ENCODE results near the gene EEF1A1. TPM values are rescaled to one million over a fixed set of nuclear protein-coding genes. Genes with fewer than 3 reads are reported as not detected.
"Not testable (repeated sequence)": the region's sequence is repeated elsewhere in the genome, so short reads cannot be mapped to it uniquely, and the experiment has no call there.

The EEF1A1 gene
- total RNA-seq, 1 donor = 24,083 TPM

DNA sequence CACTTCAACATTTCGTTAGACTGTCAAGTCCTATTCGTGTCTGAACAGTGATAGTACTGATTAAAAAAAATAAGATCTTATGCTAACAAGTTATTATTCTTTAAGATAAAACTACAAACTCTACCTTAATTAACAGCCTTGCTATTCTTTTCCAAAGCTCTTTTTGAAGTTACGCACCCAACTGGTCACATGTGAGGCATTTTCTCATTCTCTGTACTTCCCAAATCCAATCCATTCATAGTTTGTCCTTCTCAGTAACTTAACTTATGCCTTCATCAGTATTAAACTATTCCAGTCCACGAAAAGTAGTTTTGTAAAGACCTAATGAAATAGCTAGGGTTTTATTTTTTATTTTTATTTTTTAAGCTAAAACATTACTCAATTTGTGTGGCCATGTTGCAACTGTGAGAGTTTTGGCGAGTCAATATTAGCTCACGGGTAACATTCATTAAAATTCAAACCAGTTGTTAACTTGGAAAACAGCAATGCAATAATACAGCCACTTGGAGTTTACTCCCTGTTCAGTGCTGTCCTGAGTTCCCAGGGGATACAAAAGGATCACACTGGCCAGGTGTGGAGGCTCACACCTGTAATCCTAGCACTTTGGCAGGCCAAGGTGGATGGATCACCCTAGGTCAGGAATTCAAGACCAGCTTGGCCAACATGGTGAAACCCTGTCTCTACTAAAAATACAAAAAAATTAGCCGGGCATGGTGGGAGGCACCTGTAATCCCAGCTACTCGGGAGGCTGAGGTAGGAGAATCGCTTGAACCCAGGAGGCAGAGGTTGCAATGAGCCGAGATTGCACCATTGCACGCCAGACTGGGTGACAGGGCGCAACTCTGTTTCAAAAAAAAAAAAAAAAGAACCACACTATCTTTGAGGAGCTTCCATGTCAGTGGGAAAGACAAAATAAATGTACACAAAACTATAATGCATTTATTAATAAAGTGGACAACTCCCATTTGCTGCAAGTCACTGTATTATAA lies 27.9 kb upstream of the EEF1A1 start:
- Histone ChIP-seq H3K9me3 (ENCODE audit: low read depth, low read length) (no peaks in the 10 kb centered on the region), H3K27me3 (ENCODE audit: insufficient read depth, low read length) (no peaks in the 10 kb centered on the region), H3K4me3 (ENCODE audit: low read length) (no peak overlapping the region)

DNA sequence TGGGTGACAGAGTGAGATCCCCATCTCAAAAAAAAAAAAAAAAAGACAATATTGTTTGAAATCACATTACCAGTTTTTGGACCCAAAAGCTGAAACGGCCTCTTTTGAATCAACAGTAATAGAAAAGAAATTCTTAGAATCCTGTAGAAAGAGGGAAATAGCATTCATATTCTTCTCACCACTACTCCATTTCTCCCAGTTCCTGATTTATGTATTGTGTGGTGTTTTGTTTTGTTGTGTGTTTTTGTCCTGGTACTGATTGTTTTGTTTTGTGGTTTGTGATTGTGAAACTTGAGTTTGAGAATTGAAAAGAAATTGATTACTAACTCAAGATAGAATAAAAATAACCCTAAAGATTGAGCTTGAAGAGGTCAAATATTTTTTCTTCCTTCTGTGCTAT lies 26.2 kb upstream of the EEF1A1 start:
- no peaks in the 10 kb centered on the region for H3K4me1 ChIP-seq (ENCODE audit: insufficient read depth, low read length)
- no peaks in the 10 kb centered on the region for H3K27me3 ChIP-seq (ENCODE audit: insufficient read depth, low read length)
- no peaks in the 10 kb centered on the region for H3K9me3 ChIP-seq (ENCODE audit: low read depth, low read length)
- no peak overlapping the region for H3K4me3 ChIP-seq (ENCODE audit: low read length)

More for the DNA sequence above, 27.9 kb upstream of the EEF1A1 start:
- H3K4me1 ChIP-seq (ENCODE audit: insufficient read depth, low read length) = no peaks in the 10 kb centered on the region

DNA sequence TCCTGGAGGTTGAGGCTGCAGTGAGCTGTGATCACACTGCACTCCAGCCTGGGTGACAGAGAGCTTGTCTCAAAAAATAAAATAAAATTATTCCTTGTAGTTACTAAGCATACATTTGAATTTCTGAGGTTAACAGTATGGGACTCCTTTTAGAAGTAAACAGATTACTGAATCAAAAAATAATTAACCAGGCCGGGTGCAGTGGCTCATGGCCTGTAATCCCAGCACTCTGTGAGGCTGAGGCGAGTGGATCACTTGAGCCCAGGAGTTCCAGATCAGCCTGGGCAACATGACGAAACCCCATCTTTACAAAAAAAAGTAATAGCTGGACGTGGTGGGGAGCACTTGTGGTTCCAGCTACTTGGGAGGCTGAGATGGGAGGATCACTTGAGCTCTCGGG lies 22.1 kb upstream of the EEF1A1 start:
- Histone ChIP-seq H3K27me3 (ENCODE audit: insufficient read depth, low read length) (no peaks in the 10 kb centered on the region), H3K4me1 (ENCODE audit: insufficient read depth, low read length) (no peaks in the 10 kb centered on the region), H3K4me3 (ENCODE audit: low read length) (no peak overlapping the region), H3K9me3 (ENCODE audit: low read depth, low read length) (no peaks in the 10 kb centered on the region)

DNA sequence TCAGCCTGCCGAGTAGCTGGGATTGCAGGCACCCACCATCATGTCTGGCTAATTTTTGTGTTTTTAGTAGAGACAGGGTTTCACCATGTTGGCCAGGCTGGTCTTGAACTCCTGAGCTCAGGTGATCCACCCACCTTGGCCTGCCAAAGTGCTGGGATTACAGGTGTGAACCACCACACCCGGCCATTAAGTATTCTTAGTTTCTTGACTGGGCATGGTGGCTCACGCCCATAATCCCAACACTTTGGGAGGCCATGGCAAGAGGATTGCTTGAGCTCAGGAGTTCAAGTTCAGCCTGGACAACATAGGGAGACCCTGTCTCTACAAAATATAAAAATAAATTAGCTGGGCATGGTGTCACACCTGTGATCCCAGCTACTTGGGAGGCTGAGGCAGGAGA lies 21.6 kb upstream of the EEF1A1 start:
- H3K9me3 ChIP-seq (ENCODE audit: low read depth, low read length); H3K4me3 ChIP-seq (ENCODE audit: low read length); H3K4me1 ChIP-seq (ENCODE audit: insufficient read depth, low read length); H3K27me3 ChIP-seq (ENCODE audit: insufficient read depth, low read length): not testable (repeated sequence)

DNA sequence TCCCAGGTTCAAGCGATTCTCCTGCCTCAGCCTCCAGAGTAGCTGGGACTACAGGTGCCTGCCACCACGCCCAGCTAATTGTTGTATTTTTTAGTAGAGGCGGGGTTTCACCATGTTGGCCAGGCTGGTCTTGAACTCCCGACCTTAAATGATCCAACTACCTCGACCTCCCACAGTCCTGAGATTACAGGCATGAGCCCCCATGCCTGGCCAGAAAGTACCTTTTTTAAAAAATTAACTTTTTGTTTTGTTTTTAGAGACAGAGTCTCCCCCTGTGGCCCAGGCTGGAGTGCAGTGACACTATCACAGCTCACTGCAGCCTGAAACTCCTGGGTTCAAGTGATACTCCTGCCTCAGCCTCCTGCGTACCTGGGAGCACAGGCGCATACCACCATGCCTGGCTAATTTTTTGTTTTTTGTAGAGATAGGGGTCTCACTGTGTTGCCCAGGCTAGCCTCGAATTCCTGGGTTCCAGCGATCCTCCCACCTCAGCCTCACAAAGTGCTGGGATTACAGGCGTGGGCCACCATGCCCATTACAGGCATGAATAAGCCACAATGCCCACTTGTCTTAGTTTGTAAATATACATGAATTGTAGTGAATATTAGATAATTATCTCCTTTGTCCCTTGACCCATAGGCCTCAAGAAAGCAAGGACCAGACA lies 17.4 kb upstream of the EEF1A1 start:
- Histone ChIP-seq H3K4me1 (ENCODE audit: insufficient read depth, low read length) (peaks cover 3% of the 10 kb centered on the region), H3K27me3 (ENCODE audit: insufficient read depth, low read length) (no peaks in the 10 kb centered on the region), H3K9me3 (ENCODE audit: low read depth, low read length) (no peaks in the 10 kb centered on the region), H3K4me3 (ENCODE audit: low read length) (no peak overlapping the region)

DNA sequence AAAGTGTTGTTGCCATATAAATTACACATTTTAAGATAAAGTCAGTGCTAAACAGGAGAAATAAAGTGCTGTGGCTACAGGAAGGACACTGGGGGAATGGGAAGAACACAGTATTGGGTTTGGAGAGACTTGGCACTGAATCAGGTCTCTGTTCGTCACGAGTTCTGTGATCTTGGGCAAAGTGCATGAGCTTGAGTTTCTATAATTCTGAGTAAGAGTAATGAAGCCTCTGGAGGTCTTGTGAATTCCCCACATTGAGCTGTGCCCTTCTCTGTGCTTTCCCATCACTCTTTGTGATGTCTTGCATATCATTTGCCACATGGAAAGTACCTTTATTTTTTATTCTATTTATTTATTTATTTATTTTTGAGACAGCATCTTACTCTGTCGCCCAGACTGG lies 16.8 kb upstream of the EEF1A1 start:
- H3K4me3 ChIP-seq (ENCODE audit: low read length) = no peak overlapping the region
- no peaks in the 10 kb centered on the region for H3K9me3 ChIP-seq (ENCODE audit: low read depth, low read length)
- no peaks in the 10 kb centered on the region for H3K27me3 ChIP-seq (ENCODE audit: insufficient read depth, low read length)
- peaks cover 3% of the 10 kb centered on the region for H3K4me1 ChIP-seq (ENCODE audit: insufficient read depth, low read length)

DNA sequence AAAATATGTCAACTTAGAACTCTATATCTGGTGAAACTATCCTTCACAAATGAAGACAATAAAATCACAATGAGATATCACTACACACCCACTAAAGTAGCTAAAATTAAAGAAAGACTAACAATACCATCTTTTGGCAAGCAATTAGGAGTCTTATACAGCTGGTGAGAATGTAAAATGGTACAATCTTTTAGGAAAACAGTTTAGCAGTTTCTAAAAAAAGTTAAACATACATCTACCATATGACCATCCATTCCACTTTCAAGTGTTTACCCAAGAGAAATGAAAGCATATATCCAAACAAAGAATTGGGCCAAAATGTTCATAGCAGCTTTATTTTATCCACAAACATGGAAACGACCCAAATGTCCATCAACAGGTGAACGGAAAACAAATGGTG lies 13.8 kb upstream of the EEF1A1 start:
- Histone ChIP-seq H3K9me3 (ENCODE audit: low read depth, low read length) (no peaks in the 10 kb centered on the region), H3K4me3 (ENCODE audit: low read length) (no peak overlapping the region), H3K27me3 (ENCODE audit: insufficient read depth, low read length) (no peaks in the 10 kb centered on the region), H3K4me1 (ENCODE audit: insufficient read depth, low read length) (peaks cover 3% of the 10 kb centered on the region)

DNA sequence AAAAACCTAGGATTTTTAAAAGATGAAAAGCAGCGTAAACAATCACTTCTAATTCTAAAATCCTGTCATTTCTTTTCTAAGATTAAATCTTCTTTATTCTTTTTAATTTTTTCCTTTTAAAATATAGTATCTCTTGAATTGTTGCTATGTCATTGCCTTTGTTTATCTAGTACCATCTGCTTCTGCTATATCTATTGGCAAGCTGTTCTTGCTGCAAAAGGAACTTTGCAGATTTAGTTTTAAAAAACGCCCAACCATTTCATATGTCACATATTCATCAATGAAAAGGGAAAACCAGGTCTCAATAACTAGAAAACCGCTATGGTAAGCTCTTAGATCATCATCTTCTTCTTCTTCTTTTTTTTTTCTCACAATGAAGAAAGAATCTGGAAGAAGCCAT lies 11.5 kb upstream of the EEF1A1 start:
- no peak overlapping the region for H3K4me3 ChIP-seq (ENCODE audit: low read length)
- peaks cover 3% of the 10 kb centered on the region for H3K4me1 ChIP-seq (ENCODE audit: insufficient read depth, low read length)
- no peaks in the 10 kb centered on the region for H3K9me3 ChIP-seq (ENCODE audit: low read depth, low read length)
- no peaks in the 10 kb centered on the region for H3K27me3 ChIP-seq (ENCODE audit: insufficient read depth, low read length)

DNA sequence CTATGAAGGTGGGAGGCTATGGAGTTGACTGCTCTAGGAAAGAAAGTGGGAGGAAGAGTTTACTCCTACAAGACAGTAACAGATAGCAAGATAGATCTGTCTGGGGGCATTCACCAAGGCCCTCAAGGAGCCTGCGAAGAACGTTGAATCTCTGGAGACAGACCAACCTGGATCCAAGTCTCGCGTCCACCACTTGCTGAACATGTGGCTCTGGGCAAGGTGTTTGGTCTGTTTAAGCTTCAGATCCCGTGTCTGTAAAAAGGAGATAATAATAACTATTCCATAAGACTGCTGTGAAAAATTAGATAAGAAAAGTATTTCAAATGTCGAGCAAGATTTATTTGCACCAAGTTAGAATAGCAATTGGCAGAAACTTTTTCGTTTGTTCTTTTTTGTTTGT lies 8.1 kb upstream of the EEF1A1 start:
- H3K4me1 ChIP-seq (ENCODE audit: insufficient read depth, low read length) = peaks cover under 1% of the 10 kb centered on the region
- H3K9me3 ChIP-seq (ENCODE audit: low read depth, low read length) = no peaks in the 10 kb centered on the region
- H3K27me3 ChIP-seq (ENCODE audit: insufficient read depth, low read length) = no peaks in the 10 kb centered on the region
- no peak overlapping the region for H3K4me3 ChIP-seq (ENCODE audit: low read length)

DNA sequence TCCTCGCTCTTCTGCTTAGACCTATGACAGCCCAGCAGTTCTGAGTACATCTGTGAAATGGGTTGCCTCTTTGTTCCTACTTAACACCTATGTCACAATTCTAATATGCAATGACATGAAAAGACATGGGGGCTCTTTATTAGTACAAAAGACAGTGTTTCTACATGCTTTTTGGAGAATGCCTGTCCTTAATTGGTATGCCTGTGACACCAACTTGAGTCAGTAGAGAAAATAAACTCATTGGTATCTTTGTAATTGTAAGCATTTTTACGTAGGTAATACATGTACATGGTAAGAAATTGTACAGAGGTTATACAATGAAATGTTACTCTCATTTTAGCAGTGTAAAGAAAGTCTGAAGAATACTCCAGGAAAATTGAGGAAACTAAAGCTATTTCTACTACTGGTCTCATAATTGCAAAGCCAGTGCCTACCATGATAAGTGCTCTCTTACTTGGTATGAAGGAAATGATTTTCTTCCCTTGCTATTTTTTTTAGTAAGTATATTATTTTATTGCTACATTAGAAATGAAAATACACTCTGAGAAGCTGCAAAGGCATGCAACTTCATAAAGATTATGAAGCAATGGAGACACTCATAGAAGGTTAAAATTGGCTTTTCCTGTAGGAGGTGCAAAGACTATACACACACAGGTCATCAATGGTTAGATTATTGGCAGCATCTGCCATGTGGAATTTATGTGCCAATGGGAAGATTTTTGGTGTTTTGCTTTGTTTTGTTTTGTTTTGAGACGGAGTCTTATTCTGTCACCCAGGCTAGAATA lies 4.9 kb upstream of the EEF1A1 start:
- Histone ChIP-seq H3K4me3 (ENCODE audit: low read length) (no peak overlapping the region), H3K4me1 (ENCODE audit: insufficient read depth, low read length) (peaks cover 15% of the 10 kb centered on the region), H3K27me3 (ENCODE audit: insufficient read depth, low read length) (no peaks in the 10 kb centered on the region), H3K9me3 (ENCODE audit: low read depth, low read length) (no peaks in the 10 kb centered on the region)

DNA sequence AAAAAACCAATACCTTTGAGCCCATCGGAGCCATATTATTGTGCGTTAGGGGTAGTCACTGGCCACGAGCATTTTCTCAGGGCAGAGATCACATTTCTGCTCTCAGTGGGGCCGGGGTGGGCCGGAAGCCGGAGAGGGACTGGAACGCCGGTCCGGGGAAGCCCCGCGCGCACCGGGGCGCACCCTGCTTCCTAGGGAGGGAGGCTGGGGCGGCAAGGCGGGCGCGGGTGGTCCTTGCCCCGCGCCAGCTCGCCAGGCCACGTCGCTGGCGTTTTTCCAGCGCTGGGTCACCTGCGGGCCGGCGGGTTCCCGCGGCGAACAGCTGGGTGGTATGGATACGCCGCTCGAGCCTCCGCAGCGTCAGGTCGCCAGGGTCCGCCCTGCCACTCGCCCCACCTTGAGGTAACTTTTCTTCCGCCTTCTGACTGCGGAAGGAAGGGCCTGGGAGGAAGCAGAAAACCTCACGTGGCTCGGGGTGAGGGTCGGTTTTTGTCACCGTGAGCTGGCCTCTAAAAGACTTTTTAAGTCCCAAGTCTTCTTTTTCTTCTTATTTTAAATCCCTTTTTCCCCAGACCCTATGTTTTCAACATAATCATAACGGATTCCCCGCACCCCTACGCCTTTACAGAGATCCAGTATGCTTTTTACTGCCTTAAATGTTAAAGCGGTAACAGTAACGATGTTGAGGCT lies 2.7 kb upstream of the EEF1A1 start:
- H3K4me3 ChIP-seq (ENCODE audit: low read length) = peak overlapping the region; percentile 66
- H3K4me1 ChIP-seq (ENCODE audit: insufficient read depth, low read length) = peaks cover 31% of the 10 kb centered on the region
- H3K9me3 ChIP-seq (ENCODE audit: low read depth, low read length) = no peaks in the 10 kb centered on the region
- H3K27me3 ChIP-seq (ENCODE audit: insufficient read depth, low read length) = no peaks in the 10 kb centered on the region

DNA sequence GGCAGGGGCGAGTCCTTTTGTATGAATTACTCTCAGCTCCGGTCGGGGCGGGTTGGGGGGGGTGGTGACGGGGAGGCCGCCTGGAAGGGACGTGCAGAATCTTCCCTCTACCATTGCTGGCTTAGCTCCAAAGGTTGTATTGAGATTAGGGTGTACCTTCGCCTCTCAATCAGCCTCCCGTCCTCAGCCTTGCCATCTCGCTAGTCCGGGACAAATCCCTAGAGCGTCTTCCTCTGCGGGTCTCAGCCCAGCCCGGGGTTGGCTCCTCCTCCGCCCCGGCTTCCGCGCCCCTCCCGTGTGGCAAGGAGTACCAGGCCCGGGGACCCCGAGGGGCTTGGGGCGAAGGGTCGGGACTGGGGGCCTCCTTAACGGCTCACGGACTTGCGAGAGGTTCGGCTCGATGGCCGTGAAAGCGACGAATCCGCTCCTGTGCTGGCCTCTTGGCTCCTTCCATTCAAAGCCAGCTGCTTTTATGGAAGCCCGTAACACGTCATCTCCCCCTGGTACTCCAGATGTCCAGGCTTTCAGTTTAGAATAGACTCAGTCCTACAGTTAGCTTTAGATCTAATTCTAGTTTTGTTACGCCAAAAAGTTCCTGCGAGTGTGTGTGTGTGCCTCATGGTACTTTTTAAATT lies 636 bp upstream of the EEF1A1 start:
- peaks cover 49% of the 10 kb centered on the region for H3K4me1 ChIP-seq (ENCODE audit: insufficient read depth, low read length)
- no peaks in the 10 kb centered on the region for H3K9me3 ChIP-seq (ENCODE audit: low read depth, low read length)
- no peaks in the 10 kb centered on the region for H3K27me3 ChIP-seq (ENCODE audit: insufficient read depth, low read length)
- peak overlapping the region; percentile 100 for H3K4me3 ChIP-seq (ENCODE audit: low read length)

DNA sequence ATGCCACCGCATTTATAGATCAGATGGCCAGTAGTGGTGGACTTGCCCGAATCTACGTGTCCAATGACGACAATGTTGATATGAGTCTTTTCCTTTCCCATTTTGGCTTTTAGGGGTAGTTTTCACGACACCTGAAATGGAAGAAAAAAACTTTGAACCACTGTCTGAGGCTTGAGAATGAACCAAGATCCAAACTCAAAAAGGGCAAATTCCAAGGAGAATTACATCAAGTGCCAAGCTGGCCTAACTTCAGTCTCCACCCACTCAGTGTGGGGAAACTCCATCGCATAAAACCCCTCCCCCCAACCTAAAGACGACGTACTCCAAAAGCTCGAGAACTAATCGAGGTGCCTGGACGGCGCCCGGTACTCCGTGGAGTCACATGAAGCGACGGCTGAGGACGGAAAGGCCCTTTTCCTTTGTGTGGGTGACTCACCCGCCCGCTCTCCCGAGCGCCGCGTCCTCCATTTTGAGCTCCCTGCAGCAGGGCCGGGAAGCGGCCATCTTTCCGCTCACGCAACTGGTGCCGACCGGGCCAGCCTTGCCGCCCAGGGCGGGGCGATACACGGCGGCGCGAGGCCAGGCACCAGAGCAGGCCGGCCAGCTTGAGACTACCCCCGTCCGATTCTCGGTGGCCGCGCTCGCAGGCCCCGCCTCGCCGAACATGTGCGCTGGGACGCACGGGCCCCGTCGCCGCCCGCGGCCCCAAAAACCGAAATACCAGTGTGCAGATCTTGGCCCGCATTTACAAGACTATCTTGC lies 725 bp downstream of the EEF1A1 start:
- H3K9me3 ChIP-seq (ENCODE audit: low read depth, low read length) = no peaks in the 10 kb centered on the region
- H3K27me3 ChIP-seq (ENCODE audit: insufficient read depth, low read length) = no peaks in the 10 kb centered on the region
- H3K4me3 ChIP-seq (ENCODE audit: low read length) = peak overlapping the region; percentile 100
- H3K4me1 ChIP-seq (ENCODE audit: insufficient read depth, low read length) = peaks cover 63% of the 10 kb centered on the region

Measured in mononuclear cell (primary cell).